ENCODE measurements around the gene TBCC.
"Not testable (repeated sequence)": the region's sequence is repeated elsewhere in the genome, so short reads cannot be mapped to it uniquely, and the experiment has no call there.

The TBCC gene

DNA sequence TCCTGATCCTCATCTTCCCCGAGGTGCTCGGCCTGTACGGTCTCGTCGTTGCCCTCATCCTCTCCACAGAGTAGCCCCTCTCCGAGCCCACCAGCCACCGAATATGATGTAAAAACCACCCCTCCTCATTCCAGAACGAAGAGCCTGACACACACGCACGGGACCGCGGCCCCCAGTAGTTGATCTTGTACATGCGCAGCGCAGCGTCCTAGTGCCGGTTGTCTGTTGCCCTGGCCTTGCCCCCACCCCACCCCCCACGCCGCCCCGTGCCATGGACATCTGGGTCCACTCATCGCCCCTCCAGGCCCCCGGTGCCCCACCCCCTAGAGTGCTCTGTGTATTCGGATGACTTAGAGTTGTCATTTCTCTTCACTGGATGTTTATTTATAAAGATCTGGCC lies 18.3 kb downstream of the TBCC start:
- no peak for DNase-seq

DNA sequence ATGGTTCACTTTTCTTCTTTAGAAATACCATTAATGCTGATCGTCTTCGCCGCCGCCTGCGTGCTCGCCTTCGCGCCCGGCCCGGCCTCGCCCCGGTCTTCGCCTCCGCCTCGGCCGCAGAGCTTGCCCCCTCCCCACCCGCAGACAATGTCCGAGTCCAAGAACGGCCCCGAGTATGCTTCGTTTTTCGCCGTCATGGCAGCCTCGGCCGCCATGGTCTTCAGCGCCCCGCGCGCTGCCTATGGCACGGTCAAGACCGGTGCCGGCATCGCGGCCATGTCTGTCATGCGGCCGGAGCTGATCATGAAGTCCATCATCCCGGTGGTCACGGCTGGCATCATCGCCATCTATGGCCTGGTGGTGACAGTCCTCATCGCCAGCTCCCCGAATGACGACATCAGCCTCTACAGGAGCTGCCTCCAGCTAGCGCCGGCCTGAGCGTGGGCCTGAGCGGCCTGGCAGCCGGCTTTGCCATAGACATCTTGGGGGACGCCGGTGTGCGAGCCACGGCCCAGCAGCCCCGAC lies 18.8 kb downstream of the TBCC start:
- no peak for DNase-seq

DNA sequence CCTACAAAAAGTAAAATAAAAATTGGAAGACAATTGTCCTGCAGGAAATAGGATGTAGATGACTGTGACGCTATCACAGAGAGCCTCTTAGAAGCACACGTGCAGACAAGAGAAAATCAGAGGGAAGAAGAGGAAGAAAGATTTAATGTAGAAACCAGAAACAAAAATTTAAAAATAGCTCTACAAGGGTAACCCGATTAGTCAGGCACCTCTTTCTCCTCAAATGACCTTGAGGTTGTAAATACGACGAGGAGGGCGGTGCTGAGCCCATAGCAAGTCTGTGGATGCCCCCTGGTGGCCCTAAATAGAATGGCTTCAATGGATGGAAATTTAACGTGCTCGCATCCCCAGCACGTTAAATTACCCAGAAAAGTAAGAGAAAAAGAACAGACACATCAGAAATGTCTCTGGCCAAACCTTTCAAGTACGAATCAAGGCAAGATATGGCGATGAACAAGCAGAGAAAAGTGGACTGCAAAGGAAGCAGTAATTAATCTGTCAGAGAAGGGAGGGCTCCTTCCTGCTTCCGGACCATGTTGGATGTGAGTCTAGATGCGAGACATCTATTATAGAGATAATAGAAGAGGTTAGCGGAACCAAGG lies 19.3 kb downstream of the TBCC start:
- DNase-seq = peak; percentile 79

DNA sequence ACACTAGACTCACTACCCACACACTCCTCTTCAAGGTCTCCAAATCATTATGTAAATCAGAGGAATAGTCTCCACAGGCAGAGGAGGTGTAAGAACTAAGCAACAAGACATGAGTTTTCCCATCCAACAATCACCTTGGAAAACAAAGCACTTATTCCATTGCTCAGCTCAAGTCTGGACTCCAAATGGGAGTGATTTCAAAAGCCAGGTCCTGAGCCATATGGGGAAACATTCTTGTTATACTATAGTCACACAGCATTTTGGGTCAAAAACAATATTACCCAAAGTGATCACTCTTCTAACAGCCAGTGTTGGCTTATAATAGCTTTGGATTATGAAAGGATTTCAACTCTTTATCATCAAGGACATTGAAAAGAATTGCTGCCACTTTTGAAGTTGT lies 19.9 kb downstream of the TBCC start:
- no peak for DNase-seq

DNA sequence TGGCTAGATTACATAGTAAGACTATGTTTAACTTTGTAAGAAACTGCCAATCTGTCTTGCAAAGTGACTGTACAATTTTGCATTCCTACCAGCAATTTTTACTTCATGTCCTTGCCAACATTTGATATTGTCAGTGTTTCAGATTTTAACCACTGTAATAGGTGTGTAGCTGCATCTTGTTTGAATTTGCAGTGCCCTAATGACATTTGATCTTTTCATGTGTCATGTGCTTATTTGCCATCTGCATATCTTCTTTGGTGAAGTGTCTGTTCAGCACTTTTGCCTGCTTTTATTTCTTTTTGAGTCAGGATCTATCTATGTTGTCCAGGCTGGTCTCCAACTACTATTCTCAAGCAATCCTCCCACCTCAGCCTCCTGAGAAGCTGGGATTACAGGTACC lies 21.1 kb downstream of the TBCC start:
- DNase-seq = no peak

DNA sequence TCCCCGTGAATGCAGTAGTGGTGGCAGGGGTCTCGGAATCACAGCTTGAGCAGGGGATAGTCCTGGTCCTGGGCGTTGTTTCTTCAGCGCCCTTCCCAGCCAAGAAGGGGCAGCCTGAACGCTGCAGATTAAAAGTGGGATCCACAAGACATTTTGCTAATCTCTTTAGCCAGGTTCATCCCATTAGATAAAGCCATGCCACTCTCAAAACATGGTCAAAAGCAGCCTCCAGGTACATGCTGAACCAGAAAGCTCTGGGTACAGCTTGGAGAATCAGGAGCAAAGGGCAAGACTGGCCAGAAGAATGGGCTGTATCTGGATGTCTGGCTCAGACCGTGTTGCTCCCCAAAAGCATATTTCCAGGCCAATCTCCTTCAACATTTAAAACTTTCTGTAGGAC lies 23.4 kb downstream of the TBCC start, which contains the start of gene PRPH2:
Gene PRPH2, minus strand, starts transcription at position 101 of the 400 bp plus-strand sequence. CDS start 263 bp downstream, outside the sequence.
- DNase-seq = no peak

DNA sequence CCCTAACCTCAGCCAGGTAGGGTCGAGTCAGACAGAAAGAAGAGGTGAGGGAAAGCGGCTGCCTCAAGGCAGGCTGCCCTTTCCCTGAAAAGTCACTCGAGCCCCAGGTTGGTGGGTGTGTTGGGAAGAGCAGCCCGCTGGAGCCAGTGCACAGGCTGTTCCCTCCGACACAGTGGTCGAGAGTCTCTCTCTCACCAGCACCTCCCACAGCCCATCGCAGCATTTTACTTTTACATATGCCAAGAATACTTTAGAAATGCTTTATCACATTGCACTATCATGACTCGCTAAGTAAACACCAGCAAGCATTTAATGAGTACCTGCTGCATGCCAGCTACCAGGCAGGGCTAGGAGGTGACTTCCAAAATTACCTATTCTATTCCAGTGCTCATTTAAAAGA lies 25.2 kb downstream of the TBCC start:
- no peak for DNase-seq

DNA sequence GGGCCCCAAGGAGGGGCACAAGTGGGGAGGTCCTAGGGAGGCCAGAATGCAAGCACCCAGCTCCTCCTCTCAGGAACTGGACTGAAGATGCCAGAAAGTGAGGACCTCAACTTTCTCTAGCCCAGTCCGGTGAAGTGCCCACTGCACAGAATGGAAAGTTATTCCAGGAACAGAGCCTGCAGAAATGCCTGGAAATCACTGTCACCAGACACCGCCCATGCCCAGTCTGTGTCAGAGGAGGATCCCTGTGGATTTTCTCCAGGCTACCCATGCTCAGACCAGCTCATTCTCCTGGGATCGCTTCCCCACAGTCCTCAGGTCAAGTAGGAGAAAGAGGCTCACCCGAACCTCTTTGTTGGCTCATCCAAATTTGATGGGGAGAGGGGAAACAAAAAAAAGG lies 30.0 kb downstream of the TBCC start:
- DNase-seq = no peak

DNA sequence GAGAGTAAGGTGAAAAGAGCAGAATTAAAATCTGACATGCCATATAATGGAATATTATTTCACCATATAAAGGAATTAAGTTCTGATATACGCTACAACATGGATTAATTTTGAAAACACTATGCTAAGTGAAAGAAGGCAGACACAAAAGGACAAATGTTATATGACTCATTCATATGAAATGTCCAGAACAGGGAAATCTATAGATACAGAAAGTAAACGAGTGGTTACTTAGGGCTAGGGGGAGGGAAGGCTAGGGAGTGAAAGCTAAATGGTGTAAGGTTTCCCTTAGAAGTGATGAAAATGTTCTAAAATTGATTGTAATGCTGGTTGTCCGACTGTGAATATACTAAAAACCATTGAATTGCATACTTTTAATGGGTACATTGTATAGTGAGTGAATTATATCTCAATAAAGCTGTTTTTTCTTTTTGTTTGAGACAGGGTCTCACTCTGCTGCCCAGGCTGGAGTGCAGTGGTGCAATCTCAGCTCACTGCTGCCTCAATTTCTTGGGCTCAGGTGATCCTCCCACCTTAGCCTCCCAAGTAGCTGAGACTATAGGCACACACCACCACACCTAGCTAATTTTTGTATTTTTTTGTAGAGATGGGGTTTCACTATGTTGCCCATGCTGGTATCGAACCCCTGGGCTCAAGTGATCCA lies 31.7 kb downstream of the TBCC start:
- DNase-seq = no peak

DNA sequence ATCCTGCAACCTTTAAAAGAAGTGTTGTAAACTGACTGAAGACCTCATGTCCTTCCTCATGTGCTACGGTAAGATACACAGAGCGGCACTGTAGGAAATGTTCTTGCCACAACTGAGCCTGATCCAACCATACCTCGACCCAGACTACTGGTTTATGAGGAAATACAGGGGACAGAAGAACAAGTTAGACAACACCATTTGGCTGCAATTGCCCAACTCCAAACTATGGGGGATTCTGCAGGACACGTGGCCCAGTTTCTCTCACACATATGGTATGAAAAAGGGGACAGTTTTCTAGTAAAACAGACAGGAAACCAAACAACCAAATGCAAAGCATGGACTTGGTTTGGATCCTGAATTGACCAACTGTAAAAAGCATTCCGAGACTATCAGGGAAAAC lies 34.0 kb downstream of the TBCC start:
- no peak for DNase-seq

DNA sequence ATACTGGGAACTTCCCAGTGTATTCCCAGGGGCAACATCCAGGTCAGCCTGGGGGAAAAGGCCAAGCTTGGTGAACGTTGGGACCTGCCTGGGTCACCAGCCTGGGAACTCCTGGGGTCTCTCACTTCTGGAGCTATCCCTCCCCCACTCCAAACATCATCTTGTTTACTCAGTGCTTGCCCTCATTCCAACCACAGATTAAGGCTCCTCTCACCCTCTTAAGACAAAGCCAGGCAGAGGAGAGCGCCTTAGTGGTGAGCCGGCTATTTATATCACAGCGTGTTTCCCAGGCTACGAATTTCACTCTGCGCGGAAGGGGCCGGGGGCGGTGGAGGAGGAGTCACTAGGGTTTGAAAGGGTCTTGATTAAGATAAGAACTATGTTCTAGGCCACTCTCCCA lies 35.6 kb downstream of the TBCC start:
- DNase-seq = no peak

DNA sequence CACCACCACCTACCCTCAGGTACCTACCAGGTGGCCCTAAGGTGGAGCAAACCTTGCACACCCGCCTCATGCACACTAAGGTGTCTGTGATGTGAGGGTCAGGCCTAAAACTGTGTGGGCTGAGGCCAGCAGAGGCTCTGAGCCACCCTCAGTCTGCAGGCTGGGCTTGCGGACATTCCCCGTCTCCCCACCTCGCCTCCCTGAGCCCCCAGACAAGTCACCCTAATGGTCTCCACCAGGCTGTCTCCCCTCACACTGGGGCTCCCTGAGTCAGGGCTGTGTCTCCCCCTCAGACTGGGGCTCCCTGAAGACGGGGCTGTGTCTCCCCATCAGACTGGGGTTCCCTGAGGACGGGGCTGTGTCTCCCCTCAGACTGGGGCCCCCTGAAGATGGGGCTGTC lies 36.0 kb downstream of the TBCC start:
- no peak for DNase-seq

DNA sequence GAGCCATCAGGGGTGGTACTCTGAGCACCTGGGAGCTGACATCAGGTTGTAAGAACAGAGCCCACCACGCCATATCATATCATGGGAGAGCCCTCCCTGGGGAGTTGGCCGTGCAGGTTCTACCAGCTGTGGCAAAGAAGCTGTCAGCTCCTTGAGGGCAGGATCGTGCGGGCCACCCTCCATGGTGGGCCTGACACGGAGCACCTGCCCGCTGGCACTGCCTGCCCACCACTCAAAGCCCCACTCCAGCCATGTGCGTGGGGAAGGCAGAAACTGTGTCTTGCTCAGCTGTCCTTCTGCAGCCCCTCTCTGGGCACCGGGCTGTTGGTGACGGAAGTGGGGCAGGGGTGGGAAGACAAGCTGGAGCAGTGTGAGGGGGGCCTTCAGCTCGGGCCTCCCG lies 37.8 kb downstream of the TBCC start:
- DNase-seq = no peak

DNA sequence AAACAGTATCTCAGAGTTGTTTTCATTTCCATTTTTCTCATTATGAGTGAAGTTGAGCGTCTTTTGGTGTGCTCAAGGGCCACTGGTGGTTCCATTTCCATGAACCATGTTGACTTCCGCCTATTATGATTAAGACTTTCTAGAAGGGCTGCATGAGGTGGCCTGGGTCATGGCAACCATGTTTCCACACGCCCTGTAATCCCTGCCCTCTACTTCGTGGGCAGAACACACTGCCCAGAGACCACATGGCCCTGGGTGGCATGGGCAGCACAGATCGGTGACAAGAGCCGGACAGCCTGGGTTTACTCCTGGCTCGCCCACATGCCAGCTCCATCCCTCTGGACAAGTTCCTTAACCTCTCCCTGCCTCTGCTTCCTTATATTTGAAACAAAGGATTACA lies 38.3 kb downstream of the TBCC start:
- no peak for DNase-seq

DNA sequence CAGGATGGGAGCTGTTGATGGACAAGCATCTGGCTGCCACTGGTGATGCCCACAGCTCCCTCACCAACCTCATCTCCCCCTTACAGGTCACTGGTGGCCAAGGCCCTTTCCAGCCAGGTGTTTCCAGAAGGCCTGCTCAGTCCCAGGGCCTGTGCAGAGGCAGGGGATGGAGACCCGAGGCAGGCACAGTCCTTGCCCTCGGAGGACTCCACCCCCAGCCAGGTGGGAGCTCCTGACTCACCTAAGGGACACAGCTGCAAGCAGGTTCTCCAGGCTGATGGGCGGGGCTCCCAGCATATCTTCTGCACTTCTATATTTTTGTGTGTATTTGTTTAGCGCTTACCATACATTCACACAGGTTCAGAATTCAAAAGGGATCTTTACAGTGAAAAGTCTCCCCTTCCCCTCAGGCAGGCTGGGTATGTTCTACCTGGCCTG lies 40.9 kb downstream of the TBCC start:
- DNase-seq = no peak

DNA sequence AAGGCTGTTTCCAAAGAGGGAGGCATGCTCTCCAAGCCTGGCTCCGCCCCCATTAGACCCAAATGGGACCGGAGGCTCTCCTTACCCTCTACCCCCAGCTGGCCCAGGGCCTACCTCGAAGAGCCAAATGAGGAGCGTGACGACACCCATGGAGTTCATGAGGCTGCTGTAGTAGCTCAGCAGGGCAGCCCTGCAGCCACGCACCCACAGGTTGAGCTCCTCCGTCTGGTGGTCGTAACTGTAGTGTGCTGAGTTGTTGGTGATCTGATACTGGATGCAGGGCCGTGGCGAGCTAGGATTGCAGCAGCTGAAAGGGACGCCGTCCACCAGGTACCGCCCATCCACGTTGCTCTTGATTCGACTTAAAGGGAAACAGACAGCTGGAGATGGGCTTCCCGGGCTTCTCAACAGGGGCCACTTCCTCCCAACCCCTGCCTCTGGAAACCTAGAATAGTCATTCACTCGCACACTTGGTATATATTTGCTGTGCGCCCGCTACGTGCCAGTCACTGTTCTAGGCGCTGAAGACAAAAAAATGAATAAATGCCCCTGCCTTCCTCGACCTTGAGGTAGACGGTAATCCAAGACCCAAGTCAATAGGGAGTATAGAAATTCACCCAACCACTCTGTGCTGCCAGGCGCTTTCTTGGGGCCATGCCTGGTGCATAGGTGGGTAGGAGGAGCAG lies 41.5 kb downstream of the TBCC start:
- DNase-seq = no peak

DNA sequence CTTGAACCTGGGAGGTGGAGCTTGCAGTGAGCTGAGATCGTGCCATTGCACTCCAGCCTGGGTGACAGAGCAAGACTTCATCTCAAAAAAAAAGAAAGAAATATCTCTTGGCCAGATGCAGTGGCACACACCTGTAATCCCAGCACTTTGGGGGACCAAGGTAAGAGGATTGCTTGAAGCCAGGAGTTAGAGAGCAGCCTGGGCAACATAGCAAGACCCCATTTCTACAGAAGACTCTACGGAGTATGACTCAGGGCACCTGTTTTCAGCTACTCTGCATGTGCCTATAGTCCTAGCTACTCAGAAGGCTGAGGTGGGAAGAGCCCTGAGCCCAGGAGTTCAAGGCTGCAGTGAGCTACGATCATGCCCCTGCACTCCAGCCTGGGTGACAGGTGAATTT lies 43.1 kb downstream of the TBCC start:
- DNase-seq = not testable (repeated sequence)

DNA sequence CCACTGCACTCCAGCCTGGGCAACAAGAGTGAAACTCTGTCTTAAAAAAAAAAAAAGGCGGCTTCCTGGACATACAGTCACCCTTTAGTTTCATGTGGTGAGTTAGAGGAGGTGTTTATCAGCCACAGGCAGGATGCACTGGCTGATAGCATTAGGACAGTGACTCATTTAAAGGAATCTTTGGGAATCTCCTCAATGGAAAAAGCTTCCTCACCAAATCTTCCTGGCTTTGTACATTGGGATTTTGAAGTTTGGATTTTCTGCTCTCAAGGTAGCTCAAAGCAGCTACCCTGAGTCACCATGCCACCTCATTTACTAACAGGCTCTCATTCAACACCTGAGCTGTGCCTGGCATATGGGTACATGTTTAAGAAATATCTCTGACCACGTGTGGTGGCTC lies 43.7 kb downstream of the TBCC start:
- no peak for DNase-seq

DNA sequence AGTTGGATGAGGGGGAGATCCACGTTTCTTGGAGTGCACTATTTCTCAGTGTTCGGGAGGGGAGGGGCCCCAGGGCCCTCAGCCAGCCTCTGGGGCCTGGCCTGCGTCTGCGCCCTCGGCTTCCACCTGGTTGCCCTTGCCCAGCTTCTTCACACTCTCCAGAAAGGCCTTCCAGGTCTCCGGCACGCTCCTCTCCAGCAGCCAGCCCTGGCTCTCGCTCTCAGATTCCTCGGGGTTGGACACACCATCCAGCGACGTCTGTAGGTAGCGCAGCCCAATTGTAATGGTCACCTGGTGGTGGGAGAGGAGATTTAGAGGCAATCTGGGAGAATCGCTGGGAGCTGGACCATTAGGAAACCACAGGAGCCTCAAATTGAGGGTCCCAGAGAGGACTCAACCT lies 47.7 kb downstream of the TBCC start:
- no peak for DNase-seq

DNA sequence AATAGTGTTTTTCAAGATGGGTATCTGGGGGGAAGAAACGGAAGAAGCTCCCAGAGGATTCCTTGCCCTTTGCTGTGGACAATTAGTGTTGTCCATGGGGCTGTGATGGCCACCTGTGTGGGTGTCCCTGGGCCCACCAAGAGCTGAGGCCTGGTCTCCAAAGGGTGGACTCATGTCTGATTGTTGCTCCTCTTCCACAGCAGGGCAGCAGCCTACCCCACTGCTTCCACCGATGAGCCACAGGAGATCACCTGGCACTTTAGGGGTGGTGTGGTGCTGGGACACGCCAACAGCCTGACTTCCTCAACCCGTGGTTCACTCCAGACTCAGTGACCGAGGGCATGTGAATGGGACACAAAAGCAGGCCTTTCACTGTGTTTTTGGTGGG lies 48.6 kb downstream of the TBCC start:
- no peak for DNase-seq

DNA sequence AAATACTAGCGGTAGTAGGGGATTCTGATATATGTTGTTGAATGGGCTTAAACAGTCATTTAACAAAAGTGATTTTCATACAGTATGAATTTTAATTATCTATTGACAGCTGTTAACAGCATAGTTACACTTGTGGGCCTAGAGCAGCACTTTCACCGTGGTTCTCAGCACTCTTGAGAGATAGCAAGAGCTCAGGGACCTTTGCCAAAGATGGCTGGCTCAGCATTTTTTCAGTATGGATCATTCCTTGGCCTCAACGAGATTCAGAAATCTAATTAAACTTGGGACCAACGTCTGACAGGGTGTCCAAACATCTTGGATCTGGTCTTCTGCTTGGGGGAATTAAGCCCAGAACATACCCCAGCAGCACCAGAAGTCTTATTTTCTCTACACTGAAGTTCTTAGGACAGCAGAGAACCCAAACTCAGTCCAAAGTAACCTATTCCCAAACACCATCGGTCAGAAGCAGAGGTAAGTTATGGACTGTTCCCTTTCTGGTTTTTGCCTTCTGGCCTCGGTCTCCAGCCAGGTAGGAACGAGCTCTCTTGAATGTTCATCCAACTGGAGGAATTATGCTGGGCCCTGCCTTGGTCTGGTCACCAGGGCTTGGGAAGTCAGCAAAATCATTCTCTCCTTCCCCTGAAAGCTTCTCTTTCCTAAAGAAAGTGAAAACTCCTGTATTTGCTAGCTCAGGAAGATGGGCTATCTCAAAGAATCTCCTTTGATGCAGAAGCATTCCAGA lies 49.2 kb downstream of the TBCC start:
- DNase-seq = no peak

DNA sequence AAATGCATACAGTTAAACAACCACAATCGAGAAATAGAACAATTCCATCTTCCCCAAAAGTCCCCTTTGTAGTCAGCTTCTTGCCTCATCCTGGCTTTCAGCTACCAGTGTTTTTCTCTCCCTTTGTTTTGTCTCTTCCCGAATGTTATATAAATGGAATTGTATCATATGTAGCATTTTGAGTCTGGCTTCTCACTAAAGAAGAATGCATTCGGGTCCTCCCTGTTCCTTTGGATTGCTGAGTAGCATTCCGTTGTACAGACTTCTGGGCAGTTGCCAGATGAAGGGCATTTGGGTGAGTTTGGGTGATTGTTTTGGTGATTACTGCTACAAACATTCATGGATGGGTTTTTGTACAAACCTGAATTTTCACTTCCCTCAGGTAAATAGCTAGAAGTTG lies 51.3 kb downstream of the TBCC start:
- DNase-seq = no peak

Measured in NCI-H1694 treated with DMSO at 0.1 percent for 48 hours (cell line).